Measurements from ENCODE around the gene CCDC191.

CCDC191 gene

DNA sequence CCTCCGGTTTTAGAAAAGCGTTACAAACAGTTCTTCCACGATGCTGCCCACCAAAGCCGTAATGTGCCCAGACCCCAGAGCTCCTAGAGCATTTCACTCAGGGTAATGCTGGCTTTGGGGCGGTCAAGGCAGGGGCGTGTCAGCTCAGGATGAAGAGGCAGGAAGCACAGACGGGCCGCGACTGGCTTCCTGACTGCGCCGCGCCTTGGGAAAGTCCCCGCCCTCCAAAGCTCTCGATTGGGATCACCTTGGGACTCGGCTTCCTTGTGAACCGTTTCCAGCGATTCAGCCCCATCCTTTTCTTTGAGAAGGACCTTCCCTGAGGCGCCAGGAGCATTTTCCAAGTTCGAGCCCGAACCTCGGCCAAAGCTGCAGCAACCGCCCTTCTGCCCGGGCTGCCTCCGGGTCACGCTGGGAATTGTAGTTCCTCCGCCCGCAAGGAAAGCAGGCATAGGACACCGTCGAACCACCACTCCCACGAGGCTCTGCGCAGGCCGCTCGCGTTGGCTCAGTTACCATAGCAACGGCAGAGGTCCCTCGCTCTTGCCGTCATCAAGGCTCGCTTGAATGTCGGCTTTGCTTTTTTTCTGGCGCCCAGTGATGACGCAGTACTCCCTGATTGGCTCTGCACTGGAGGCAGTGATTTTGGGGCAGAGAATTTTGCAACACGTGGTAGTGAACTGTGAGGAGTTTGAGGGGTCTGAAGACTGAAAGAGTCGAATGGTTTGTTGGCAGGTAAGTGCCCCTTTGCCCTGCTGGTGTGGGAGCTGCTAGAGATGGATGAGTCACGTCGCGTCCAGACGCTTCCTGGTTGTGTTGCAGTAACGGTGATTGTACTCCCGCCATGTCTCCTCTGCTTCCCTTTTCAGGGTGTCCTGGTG lies at the start of gene CCDC191, which contains the start of gene QTRT2:
Gene CCDC191, minus strand, starts transcription at position 397 of the 881 bp plus-strand sequence. Its CDS starts 60 bp downstream, at position 337.
Gene QTRT2, plus strand, starts transcription at position 608 of the 881 bp plus-strand sequence. CDS start 8,521 bp downstream, outside the sequence.
- peak; percentile 100 for DNase-seq (ENCODE audit: low spot score)

DNA sequence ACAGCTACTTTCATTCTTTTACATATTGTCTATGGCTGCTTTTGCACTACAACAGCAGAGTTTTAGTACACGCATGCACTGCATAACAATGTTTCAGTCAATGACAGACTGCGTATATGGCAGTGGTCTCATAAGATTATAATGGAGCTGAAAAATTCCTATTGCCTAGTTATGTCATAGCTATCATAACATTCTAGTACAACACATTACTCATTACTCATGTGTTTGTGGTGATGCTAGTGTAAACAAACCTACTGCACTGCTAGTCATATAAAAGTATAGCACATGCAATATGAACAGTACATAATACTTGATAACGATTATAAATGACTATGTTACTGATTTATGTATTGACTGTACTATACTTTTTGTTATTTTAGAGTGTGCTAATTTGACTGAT lies 48.1 kb upstream of the CCDC191 start:
- no peak for DNase-seq (ENCODE audit: low spot score)

DNA sequence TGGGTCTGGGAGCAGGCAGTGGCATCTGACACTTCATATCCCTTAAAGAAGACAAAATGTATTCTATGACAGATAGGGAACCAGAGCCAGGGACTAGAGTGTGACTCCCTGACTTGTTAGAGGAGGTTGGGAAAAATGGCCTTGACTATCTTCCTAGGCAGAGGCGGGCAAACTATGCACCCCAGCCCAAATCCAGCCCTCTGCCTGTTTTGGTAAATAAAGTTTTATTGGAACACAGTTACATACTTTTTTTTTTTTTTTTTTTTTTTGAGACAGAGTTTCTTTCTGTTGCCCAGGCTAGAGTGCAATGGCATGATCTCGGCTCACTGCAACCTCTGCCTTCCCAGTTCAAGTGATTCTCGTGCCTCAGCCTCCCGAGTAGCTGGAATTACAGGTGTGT lies 47.5 kb upstream of the CCDC191 start:
- no peak for DNase-seq (ENCODE audit: low spot score)

DNA sequence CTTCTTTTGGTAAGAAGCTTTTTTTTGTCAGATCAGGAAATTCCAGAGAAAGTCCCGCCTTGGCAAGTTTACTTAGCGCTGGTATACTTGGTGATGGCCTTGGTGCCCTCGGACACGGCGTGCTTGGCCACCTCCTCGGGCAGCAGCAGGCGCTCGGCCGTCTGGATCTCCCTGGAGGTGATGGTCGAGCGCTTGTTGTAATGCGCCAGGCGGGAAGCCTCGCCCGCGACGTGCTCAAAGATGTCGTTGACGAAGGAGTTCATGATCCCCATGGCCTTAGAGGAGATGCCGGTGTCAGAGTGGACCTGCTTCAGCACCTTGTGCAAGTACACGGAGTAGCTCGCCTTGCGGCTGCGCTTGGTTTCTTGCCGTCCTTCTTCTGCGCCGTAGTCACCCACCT lies 46.9 kb upstream of the CCDC191 start:
- DNase-seq (ENCODE audit: low spot score) = no peak

- DNase-seq (ENCODE audit: low spot score) = no peak
Observed at GRCh38 chr3:114101101-114101500, 44.8 kb upstream of the CCDC191 start.

DNA sequence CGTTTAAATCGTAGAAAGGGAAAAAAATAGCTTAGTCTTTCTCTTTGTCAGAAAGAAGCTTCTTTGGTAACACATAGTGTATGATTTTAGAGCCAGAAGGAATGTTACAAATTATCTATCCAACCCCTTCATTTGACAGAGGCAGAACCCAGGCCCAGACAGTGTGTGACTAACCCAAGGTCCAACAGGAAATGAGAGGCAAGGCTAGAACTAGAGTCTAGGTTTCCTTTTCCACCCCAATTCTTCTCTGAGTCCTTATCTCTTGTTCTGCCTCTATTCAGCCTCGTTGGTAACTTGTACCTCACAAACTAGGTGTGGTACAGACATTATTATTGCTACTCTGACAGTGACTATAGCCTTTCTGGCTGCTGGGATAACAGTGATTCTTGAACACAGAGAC lies 39.5 kb upstream of the CCDC191 start:
- DNase-seq (ENCODE audit: low spot score) = no peak

DNA sequence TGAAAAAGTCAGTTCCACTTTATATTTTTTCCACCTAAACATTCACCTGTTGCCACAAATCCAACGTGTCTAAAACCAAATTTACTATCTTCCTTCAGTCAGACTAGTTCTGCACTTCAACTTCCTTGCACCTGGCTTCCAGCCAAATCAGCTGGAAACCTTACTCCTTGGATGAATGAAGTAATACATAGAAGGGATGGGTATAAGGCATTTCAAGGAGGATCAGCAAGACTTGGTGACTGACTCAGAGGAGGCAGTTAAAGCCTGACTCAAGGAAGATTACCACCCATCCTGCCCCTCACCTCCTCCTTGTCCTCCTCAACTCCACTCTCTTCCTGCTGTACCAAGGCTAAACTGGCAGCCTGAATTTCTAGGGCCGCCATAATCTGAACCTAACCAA lies 37.3 kb upstream of the CCDC191 start:
- no peak for DNase-seq (ENCODE audit: low spot score)

GRCh38 chr3:114093016-114093380 lies 36.7 kb upstream of the CCDC191 start:
- no peak for DNase-seq (ENCODE audit: low spot score)

DNA sequence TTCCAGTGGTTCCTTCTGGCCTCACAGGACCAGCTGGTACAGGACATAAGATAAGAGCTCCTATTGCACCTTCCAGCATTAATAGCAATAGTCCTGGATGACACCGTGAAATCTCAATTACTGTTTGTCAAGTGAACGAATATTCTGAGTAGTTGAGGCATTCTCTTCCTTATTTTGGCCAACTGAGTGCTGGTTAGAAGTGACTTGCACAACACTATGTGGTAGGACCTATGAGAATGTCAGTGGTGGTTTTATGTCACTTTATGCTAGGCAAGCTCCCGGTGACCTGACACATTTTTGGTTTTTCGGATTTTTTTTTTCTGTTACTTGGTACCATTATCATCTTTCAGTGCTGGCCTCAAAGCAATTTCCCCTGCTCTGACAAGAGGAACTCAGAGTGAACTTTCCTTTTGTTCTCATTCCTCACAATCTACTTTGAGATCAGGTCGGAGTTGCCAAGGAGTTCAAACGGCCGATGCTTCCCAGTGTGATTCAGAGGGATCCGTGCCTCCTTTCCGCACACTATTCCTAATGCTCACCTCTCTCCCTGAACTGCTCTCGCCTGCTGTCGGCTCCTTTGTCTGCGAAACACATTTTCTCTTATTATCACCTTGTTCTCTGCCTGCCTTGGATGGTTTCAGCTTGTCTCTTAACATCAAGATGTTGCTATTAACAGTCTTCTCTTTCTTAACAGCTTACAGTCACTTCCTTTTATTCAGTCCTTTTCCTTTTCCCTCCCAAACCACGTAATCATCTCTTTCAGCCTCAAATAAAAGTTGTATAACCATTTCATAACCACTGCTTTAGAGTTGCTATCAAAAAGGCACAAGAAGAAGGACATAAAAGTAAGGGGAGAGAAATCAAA lies 36.1 kb upstream of the CCDC191 start:
- DNase-seq (ENCODE audit: low spot score) = no peak

DNA sequence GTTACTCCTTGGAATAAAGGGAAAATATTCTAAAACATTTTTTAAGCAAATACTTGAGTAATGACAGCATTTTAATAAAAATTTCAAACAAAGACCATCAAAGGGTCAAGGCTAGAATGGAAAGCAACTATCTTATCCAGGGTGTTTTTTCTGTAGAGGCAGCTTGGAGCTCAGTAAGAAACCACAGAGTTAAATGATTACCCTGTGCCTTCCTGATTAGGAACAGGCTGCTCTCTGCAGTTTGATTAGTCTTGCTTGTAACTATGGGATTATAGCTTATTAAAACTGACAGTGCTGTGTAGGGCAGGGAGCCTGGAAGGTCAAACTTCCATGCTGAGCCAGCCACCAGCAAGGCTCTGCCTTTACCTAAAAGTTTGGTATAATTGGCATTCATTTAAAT lies 33.3 kb upstream of the CCDC191 start:
- no peak for DNase-seq (ENCODE audit: low spot score)

DNA sequence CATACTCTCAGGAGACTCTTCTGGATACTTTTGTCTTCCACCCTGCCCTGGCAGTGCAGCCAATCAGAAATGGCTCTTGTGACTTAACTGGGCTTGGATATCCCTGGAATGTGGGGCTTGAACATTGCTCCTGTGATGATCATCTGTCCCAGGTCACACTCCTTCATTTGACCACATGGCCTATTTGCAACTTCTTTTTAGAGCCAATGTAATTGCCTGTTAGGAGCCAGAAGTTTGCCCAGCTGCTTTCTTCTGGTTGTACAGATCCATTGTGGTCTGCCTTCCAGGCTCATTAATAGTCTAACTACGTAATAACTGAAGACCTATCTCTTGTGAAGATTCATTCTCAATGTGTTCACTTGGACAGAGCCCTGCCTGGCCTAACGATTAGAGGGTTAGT lies 30.0 kb upstream of the CCDC191 start:
- DNase-seq (ENCODE audit: low spot score) = no peak

GRCh38 chr3:114083112-114083511 lies 26.8 kb upstream of the CCDC191 start:
- no peak for DNase-seq (ENCODE audit: low spot score)

DNA sequence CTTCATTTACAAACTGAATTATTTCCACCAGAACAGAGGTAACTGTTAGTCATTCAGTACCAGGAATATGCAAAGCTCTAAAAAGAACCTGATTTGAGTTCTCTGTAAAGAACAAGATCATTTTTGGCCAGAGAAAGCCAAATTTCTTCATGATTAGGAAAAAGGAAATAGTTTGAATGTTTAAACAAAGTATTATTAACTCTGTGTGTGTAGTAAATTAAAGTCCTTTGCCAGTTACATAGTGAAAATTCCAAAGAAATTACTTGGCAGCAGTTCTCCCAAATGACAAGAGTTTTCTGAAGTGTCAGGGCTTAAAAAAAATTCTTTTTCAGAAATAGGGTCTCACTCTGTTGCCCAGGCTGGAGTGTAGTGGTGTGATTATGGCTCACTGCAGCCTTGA lies 24.7 kb upstream of the CCDC191 start:
- no peak for DNase-seq (ENCODE audit: low spot score)

- DNase-seq (ENCODE audit: low spot score) = no peak
Observed at GRCh38 chr3:114080201-114080600, 23.9 kb upstream of the CCDC191 start.

DNA sequence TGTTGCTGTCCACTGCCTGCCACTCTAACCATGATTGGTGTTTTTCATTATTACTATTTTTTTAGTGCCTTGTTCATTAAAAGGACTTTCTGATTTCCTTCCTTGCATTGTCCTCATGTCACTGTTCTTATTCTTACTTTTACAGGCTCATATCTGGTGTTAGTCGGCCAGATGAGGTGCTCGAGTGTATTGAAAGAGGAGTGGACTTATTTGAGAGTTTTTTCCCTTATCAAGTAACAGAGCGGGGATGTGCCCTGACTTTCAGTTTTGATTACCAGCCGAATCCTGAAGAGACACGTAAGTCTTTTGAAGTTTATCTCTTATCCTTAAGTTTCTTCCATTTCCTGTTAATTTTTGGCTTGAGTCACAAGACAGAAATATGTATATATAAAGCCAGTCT lies 23.4 kb upstream of the CCDC191 start:
- no peak for DNase-seq (ENCODE audit: low spot score)

- DNase-seq (ENCODE audit: low spot score) = no peak
Observed at GRCh38 chr3:114078126-114078525, 21.8 kb upstream of the CCDC191 start.

DNA sequence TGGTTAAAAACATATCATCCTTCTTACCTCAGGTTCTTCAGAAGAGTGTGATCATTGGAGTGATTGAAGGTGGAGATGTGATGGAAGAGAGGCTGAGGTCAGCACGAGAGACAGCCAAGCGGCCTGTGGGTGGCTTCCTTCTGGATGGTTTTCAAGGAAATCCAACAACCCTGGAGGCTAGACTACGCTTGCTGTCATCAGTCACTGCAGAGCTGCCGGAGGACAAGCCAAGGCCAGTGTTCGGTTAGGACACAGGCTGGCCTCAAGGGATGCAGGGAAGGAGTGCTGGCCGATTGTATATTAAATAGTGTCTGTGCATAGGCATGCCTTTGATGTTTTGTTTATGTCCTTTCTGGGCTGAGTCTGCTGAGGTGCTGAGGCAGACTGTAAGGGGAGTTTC lies 20.4 kb upstream of the CCDC191 start:
- no peak for DNase-seq (ENCODE audit: low spot score)

DNA sequence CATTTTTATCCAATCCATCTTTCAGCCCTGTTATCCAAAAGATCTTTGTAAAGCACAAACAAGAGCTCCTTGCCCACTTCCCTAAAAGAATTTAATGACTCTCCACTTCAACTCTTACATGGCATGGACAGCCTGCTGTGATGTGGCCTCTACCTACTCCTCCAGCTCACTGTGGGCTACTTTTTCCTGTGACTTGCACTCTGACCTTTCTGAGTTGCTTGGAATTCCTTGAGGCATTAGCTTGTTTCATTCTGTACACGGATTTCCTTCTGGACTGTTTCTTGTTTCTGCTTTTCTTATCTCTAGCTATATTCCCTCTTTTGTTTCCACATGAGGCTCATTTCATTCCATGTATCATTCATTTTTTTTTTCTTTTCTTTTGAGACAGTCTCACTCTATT lies 15.5 kb upstream of the CCDC191 start:
- DNase-seq (ENCODE audit: low spot score) = no peak

DNA sequence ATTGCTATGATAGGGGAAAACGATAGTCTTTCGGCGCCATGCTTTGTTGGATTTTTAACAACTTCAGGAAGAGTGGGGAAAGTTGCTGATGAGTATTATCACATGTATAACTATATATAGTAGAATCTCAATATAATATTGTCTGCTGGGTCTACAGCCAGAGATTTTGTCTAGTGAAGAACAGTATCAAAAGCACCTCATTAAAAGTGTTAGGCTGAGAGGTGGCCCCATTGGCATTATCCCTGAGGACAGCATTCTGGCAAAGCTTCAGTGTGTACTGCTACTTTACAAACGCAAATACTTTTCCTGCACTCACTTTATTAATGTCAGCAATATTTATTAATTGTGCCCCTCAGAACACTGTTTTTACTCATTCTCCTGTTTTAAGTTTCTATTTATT lies 12.0 kb upstream of the CCDC191 start:
- no peak for DNase-seq (ENCODE audit: low spot score)

GRCh38 chr3:114067804-114068203 lies 11.5 kb upstream of the CCDC191 start:
- DNase-seq (ENCODE audit: low spot score) = no peak

- no peak for DNase-seq (ENCODE audit: low spot score)
Observed at GRCh38 chr3:114060906-114061655, 4.8 kb upstream of the CCDC191 start.

- DNase-seq (ENCODE audit: low spot score) = no peak
Observed at GRCh38 chr3:114058646-114059045, 2.3 kb upstream of the CCDC191 start.

All from NAMALWA (cell line).